ENCODE measurements around the gene TRIML2.

Gene TRIML2

GRCh38 chr4:188121530-188121929, 12.1 kb upstream of the TRIML2 start:
- no peak for DNase-seq (ENCODE audit: insufficient read length, low spot score)
- no peak for TF ChIP-seq POLR2A (IDR thresholded peaks at IDR 0.05; ENCODE audit: low read depth, low read length)
- no peak for FAIRE-seq

GRCh38 chr4:188117631-188118324, 8.4 kb upstream of the TRIML2 start:
- FAIRE-seq (no peak), DNase-seq (ENCODE audit: insufficient read length, low spot score) (no peak)
- no peak for TF ChIP-seq POLR2A (IDR thresholded peaks at IDR 0.05; ENCODE audit: low read depth, low read length)

GRCh38 chr4:188113156-188113555, 3.8 kb upstream of the TRIML2 start:
- TF ChIP-seq POLR2A (IDR thresholded peaks at IDR 0.05; ENCODE audit: low read depth, low read length): no peak
- FAIRE-seq (no peak), DNase-seq (ENCODE audit: insufficient read length, low spot score) (no peak)

- no peak for TF ChIP-seq POLR2A (IDR thresholded peaks at IDR 0.05; ENCODE audit: low read depth, low read length)
- FAIRE-seq (no peak), DNase-seq (ENCODE audit: insufficient read length, low spot score) (no peak)
These were observed 2.6 kb upstream of the TRIML2 start for GRCh38 chr4:188111955-188112354.

GRCh38 chr4:188110741-188111471, 1.5 kb upstream of the TRIML2 start:
- no peak for TF ChIP-seq POLR2A (IDR thresholded peaks at IDR 0.05; ENCODE audit: low read depth, low read length)
- no peak for FAIRE-seq
- DNase-seq (ENCODE audit: insufficient read length, low spot score): no peak

- FAIRE-seq: no peak
- DNase-seq (ENCODE audit: insufficient read length, low spot score): no peak
These were observed 633 bp upstream of the TRIML2 start for GRCh38 chr4:188110036-188110435.

GRCh38 chr4:188107931-188108843, 1.2 kb downstream of the TRIML2 start:
- no peak for TF ChIP-seq POLR2A (IDR thresholded peaks at IDR 0.05; ENCODE audit: low read depth, low read length)
- DNase-seq (ENCODE audit: insufficient read length, low spot score) (peak; percentile 26), FAIRE-seq (no peak)

More at GRCh38 chr4:188110036-188110435, 633 bp upstream of the TRIML2 start:
- no peak for TF ChIP-seq POLR2A (IDR thresholded peaks at IDR 0.05; ENCODE audit: low read depth, low read length)

- no peak for TF ChIP-seq POLR2A (IDR thresholded peaks at IDR 0.05; ENCODE audit: low read depth, low read length)
- FAIRE-seq (no peak), DNase-seq (ENCODE audit: insufficient read length, low spot score) (no peak)
These were observed 2.9 kb downstream of the TRIML2 start for GRCh38 chr4:188106454-188106853.

- no peak for TF ChIP-seq POLR2A (IDR thresholded peaks at IDR 0.05; ENCODE audit: low read depth, low read length)
- FAIRE-seq: no peak
- DNase-seq (ENCODE audit: insufficient read length, low spot score): peak; percentile 7
These were observed 16.6 kb downstream of the TRIML2 start for GRCh38 chr4:188092824-188093223.

GRCh38 chr4:188086858-188087257, 22.5 kb downstream of the TRIML2 start:
- no peak for DNase-seq (ENCODE audit: insufficient read length, low spot score)

GRCh38 chr4:188082796-188083195, 26.6 kb downstream of the TRIML2 start:
- TF ChIP-seq POLR2A (IDR thresholded peaks at IDR 0.05; ENCODE audit: low read depth, low read length): no peak
- FAIRE-seq (no peak), DNase-seq (ENCODE audit: insufficient read length, low spot score) (no peak)

More at GRCh38 chr4:188086858-188087257, 22.5 kb downstream of the TRIML2 start:
- TF ChIP-seq POLR2A (IDR thresholded peaks at IDR 0.05; ENCODE audit: low read depth, low read length): no peak
- no peak for FAIRE-seq

GRCh38 chr4:188078116-188078515, 31.3 kb downstream of the TRIML2 start:
- no peak for TF ChIP-seq POLR2A (IDR thresholded peaks at IDR 0.05; ENCODE audit: low read depth, low read length)
- FAIRE-seq (no peak), DNase-seq (ENCODE audit: insufficient read length, low spot score) (no peak)

- DNase-seq (ENCODE audit: insufficient read length, low spot score) (no peak), FAIRE-seq (no peak)
- TF ChIP-seq POLR2A (IDR thresholded peaks at IDR 0.05; ENCODE audit: low read depth, low read length): no peak
These were observed 33.2 kb downstream of the TRIML2 start for GRCh38 chr4:188076169-188076568.

- no peak for DNase-seq (ENCODE audit: insufficient read length, low spot score)
- FAIRE-seq: no peak
- TF ChIP-seq POLR2A (IDR thresholded peaks at IDR 0.05; ENCODE audit: low read depth, low read length): no peak
These were observed 48.3 kb downstream of the TRIML2 start for GRCh38 chr4:188061083-188061482.

All from H54 (cell line).